GM12801 (cell line): ENCODE results near the gene PPDPF.

Experiments used
- CTCF ChIP-seq: IDR thresholded peaks from one replicate; pipeline ENCODE4 v1.5.1; 2011; ENCODE audit warnings: control low read depth; ENCODE audit not compliant: insufficient read length; ENCODE audit errors: extremely low read depth

The PPDPF gene

GRCh38 chr20:63539441-63540370, 19.1 kb downstream of the PPDPF start:
- TF ChIP-seq CTCF, result no peak

- TF ChIP-seq CTCF, result no peak
These were observed 20.0 kb downstream of the PPDPF start for GRCh38 chr20:63540417-63541186.

GRCh38 chr20:63541371-63541770, 20.8 kb downstream of the PPDPF start:
- TF ChIP-seq CTCF, result no peak

GRCh38 chr20:63542031-63542559, 21.5 kb downstream of the PPDPF start:
- no peak for TF ChIP-seq CTCF

GRCh38 chr20:63542696-63543095, 22.1 kb downstream of the PPDPF start:
- TF ChIP-seq CTCF, result no peak

GRCh38 chr20:63543131-63543530, 22.6 kb downstream of the PPDPF start:
- TF ChIP-seq CTCF, result no peak

GRCh38 chr20:63543733-63544132, 23.2 kb downstream of the PPDPF start:
- no peak for TF ChIP-seq CTCF
